Skin epidermis (tissue), 12 donors: Measurements from ENCODE around the gene LRRC49.
"Not testable (repeated sequence)": the region's sequence is repeated elsewhere in the genome, so short reads cannot be mapped to it uniquely, and the experiment has no call there.

Source experiments
- H3K27ac ChIP-seq, 21 experiments: fragments of 200-600 bp; sonication (generic) in 11 of 21; one replicate each; pipeline ENCODE4 v1.5.0; 2020; ENCODE audit warnings: mild to moderate bottlenecking in 3 of 21, inconsistent platforms in 2 of 21, moderate library complexity in 2 of 21
- H3K4me3 ChIP-seq, 7 experiments: fragments of 200-600 bp; sonication (generic) in 2 of 7; one replicate each; pipeline ENCODE4 v1.5.0; 2020; ENCODE audit warnings: inconsistent platforms in 2 of 7, mild to moderate bottlenecking in 2 of 7, moderate library complexity in 1 of 7

LRRC49 gene

GRCh38 chr15:71042356-71042922, 149.8 kb downstream of the LRRC49 start:
- peak overlapping the region in 2 of 21 experiments; percentile 6 to 20 for H3K27ac ChIP-seq
- no peak overlapping the region for H3K4me3 ChIP-seq

- no peak overlapping the region for H3K27ac ChIP-seq
- no peak overlapping the region for H3K4me3 ChIP-seq
These were observed 150.7 kb downstream of the LRRC49 start for GRCh38 chr15:71043373-71043772.

- H3K4me3 ChIP-seq: no peak overlapping the region
- peak overlapping the region in 2 of 21 experiments; percentile 8 to 30 for H3K27ac ChIP-seq
These were observed 151.4 kb downstream of the LRRC49 start for GRCh38 chr15:71044006-71044405.

- not testable (repeated sequence) for H3K27ac ChIP-seq, H3K4me3 ChIP-seq
These were observed 153.5 kb downstream of the LRRC49 start for GRCh38 chr15:71046146-71046545.

- no peak overlapping the region for H3K4me3 ChIP-seq
These were observed 156.5 kb downstream of the LRRC49 start for GRCh38 chr15:71048913-71049675.

GRCh38 chr15:71049706-71050422, 157.2 kb downstream of the LRRC49 start:
- no peak overlapping the region for H3K27ac ChIP-seq

More at GRCh38 chr15:71048913-71049675, 156.5 kb downstream of the LRRC49 start:
- no peak overlapping the region for H3K27ac ChIP-seq

GRCh38 chr15:71050461-71050860, 157.8 kb downstream of the LRRC49 start:
- no peak overlapping the region for H3K4me3 ChIP-seq
- no peak overlapping the region for H3K27ac ChIP-seq

More at GRCh38 chr15:71049706-71050422, 157.2 kb downstream of the LRRC49 start:
- H3K4me3 ChIP-seq: no peak overlapping the region

GRCh38 chr15:71051539-71051938, 158.9 kb downstream of the LRRC49 start:
- no peak overlapping the region for H3K27ac ChIP-seq
- no peak overlapping the region for H3K4me3 ChIP-seq

- H3K27ac ChIP-seq: no peak overlapping the region
- H3K4me3 ChIP-seq: no peak overlapping the region
These were observed 159.7 kb downstream of the LRRC49 start for GRCh38 chr15:71052356-71052755.

- Histone ChIP-seq H3K4me3 (no peak overlapping the region), H3K27ac (no peak overlapping the region)
These were observed 161.8 kb downstream of the LRRC49 start for GRCh38 chr15:71054286-71054952.

- no peak overlapping the region for H3K4me3 ChIP-seq
- no peak overlapping the region for H3K27ac ChIP-seq
These were observed 162.8 kb downstream of the LRRC49 start for GRCh38 chr15:71055461-71055860.

- Histone ChIP-seq H3K27ac (no peak overlapping the region), H3K4me3 (no peak overlapping the region)
These were observed 163.5 kb downstream of the LRRC49 start for GRCh38 chr15:71056111-71056510.

GRCh38 chr15:71057143-71057542, 164.5 kb downstream of the LRRC49 start:
- no peak overlapping the region for H3K27ac ChIP-seq
- no peak overlapping the region for H3K4me3 ChIP-seq

- Histone ChIP-seq H3K4me3 (no peak overlapping the region), H3K27ac (no peak overlapping the region)
These were observed 165.0 kb downstream of the LRRC49 start for GRCh38 chr15:71057581-71057980.

GRCh38 chr15:71060983-71061382, 168.4 kb downstream of the LRRC49 start:
- no peak overlapping the region for H3K27ac ChIP-seq
- no peak overlapping the region for H3K4me3 ChIP-seq

- H3K4me3 ChIP-seq: no peak overlapping the region
- no peak overlapping the region for H3K27ac ChIP-seq
These were observed 174.4 kb downstream of the LRRC49 start for GRCh38 chr15:71066983-71067382.

GRCh38 chr15:71069693-71070092, 177.1 kb downstream of the LRRC49 start:
- no peak overlapping the region for H3K27ac ChIP-seq

GRCh38 chr15:71071529-71071928, 178.9 kb downstream of the LRRC49 start:
- no peak overlapping the region for H3K27ac ChIP-seq

More at GRCh38 chr15:71069693-71070092, 177.1 kb downstream of the LRRC49 start:
- H3K4me3 ChIP-seq: no peak overlapping the region

GRCh38 chr15:71072423-71072822, 179.8 kb downstream of the LRRC49 start:
- H3K27ac ChIP-seq: no peak overlapping the region
- no peak overlapping the region for H3K4me3 ChIP-seq

More at GRCh38 chr15:71071529-71071928, 178.9 kb downstream of the LRRC49 start:
- H3K4me3 ChIP-seq: no peak overlapping the region
